A549 (cell line): ENCODE data around the gene OSBPL8.

Experiments used
- EP300 ChIP-seq, 2 experiments: fragments of >200 bp; sonication (Bioruptor Twin); formaldehyde crosslinking; IDR thresholded peaks; 2 replicates in 1 of 2; 3 replicates in 1 of 2; pipeline ENCODE4 v1.6.1; 2016 to 2017
- FOXS1 ChIP-seq: fragments of 250-450 bp; sonication (Bioruptor Pico); IDR thresholded peaks from 2 replicates; pipeline ENCODE4 v1.5.0; 2020; ENCODE audit warnings: mild to moderate bottlenecking, moderate library complexity
- MAX ChIP-seq: IDR thresholded peaks from 2 replicates; pipeline ENCODE4 v1.6.1; 2012
- NPAS2 ChIP-seq: fragments of 250-450 bp; sonication (Bioruptor Pico); IDR thresholded peaks from 2 replicates; pipeline ENCODE4 v1.8.0; 2022; ENCODE audit warnings: mild to moderate bottlenecking, moderate library complexity, borderline replicate concordance
- POLR2A ChIP-seq: IDR thresholded peaks from 2 replicates; pipeline ENCODE4 v1.6.1; 2012; ENCODE audit warnings: mild to moderate bottlenecking, low read length
- POLR2AphosphoS2 ChIP-seq: conservative IDR thresholded peaks from 2 replicates; pipeline ENCODE4 v1.6.1; 2012; ENCODE audit warnings: low read length, improper control_type of control experiment, inconsistent platforms
- RAD21 ChIP-seq, 2 experiments: fragments of >200 bp in 1 of 2; sonication (Bioruptor Twin) in 1 of 2; formaldehyde crosslinking in 1 of 2; IDR thresholded peaks in 1 of 2; conservative IDR thresholded peaks in 1 of 2; 2 replicates in 1 of 2; 3 replicates in 1 of 2; pipeline ENCODE4 v1.6.1; 2012 to 2018; ENCODE audit warnings: inconsistent platforms in 1 of 2
- TP53 ChIP-seq: fragments of 250-450 bp; sonication (Bioruptor Pico); IDR thresholded peaks from 2 replicates; pipeline ENCODE4 v1.5.0; 2021; ENCODE audit warnings: mild to moderate bottlenecking, moderate library complexity
- ZSCAN20 ChIP-seq: fragments of 250-450 bp; sonication (Bioruptor Pico); IDR thresholded peaks from 2 replicates; pipeline ENCODE4 v1.8.0; 2022; ENCODE audit warnings: mild to moderate bottlenecking, moderate library complexity
- TF ChIP-seq, protein P1 (sequence below): fragments of >200 bp; sonication (Bioruptor Twin); formaldehyde crosslinking; IDR thresholded peaks from 3 replicates; pipeline ENCODE4 v1.5.1; 2016
- TF ChIP-seq, protein P2 (sequence below): fragments of 150-350 bp; IDR thresholded peaks from 2 replicates; pipeline ENCODE4 v1.6.1; 2014; ENCODE audit warnings: low read depth, mild to moderate bottlenecking, low read length
- TF ChIP-seq, protein P3 (sequence below): fragments of 200-600 bp; sonication (generic); IDR thresholded peaks from 2 replicates; pipeline ENCODE4 v1.6.1; 2016; ENCODE audit warnings: antibody characterized with exemption, mild to moderate bottlenecking, moderate library complexity

DNA sequence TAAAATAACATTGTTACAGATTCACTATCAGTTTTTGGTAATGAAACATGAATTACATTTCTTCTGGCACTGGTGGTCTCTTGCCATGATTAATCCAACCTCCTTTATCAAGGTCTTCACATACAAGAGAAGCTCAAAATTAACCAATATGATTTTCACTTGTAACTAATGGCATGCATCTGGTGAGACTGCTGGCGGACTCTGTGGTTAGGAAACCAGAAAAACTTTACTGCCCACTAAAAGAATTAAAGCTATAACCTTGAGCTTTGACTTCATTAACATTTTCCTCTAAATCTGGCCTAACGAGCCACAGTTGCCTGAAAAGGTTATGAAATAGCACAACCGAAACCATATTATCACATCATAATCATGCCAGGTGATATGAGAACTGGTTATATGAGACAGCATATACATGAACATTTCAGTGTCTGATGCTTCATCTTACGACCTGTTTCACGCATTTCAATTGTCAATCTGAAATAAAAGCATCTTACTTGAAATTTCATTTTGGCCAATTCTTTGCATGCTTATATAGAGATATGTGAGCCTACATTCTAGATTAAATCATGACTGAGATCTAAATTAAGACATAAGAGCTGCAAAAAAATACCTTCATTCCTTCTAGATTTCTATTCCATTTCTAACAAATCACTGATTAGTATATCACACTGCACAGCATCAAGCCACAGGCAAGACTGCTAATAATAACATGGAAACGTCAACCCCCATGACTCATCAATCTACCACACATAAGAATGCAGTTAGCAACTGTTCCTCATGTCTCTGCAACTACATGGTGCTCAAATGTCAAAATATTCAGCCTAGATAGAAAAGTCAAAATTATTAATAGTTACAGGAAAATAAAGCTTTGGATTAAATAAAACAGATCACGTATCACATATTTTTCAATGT is 89.3 kb downstream of the OSBPL8 start:
- TF ChIP-seq, protein P1, sequence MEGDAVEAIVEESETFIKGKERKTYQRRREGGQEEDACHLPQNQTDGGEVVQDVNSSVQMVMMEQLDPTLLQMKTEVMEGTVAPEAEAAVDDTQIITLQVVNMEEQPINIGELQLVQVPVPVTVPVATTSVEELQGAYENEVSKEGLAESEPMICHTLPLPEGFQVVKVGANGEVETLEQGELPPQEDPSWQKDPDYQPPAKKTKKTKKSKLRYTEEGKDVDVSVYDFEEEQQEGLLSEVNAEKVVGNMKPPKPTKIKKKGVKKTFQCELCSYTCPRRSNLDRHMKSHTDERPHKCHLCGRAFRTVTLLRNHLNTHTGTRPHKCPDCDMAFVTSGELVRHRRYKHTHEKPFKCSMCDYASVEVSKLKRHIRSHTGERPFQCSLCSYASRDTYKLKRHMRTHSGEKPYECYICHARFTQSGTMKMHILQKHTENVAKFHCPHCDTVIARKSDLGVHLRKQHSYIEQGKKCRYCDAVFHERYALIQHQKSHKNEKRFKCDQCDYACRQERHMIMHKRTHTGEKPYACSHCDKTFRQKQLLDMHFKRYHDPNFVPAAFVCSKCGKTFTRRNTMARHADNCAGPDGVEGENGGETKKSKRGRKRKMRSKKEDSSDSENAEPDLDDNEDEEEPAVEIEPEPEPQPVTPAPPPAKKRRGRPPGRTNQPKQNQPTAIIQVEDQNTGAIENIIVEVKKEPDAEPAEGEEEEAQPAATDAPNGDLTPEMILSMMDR, result no peak
- TF ChIP-seq MAX (no peak), EP300 (IDR thresholded peaks at IDR 0.05) (no peak), RAD21 (conservative IDR thresholded peaks at IDR 0.05 in 1 of 2, IDR thresholded peaks at IDR 0.05 in 1 of 2) (no peak), POLR2A (no peak), TP53 (CRISPR knock-in tag) (no peak), FOXS1 (no peak), POLR2AphosphoS2 (no peak), ZSCAN20 (CRISPR knock-in tag) (no peak), NPAS2 (no peak)
- TF ChIP-seq, protein P2, sequence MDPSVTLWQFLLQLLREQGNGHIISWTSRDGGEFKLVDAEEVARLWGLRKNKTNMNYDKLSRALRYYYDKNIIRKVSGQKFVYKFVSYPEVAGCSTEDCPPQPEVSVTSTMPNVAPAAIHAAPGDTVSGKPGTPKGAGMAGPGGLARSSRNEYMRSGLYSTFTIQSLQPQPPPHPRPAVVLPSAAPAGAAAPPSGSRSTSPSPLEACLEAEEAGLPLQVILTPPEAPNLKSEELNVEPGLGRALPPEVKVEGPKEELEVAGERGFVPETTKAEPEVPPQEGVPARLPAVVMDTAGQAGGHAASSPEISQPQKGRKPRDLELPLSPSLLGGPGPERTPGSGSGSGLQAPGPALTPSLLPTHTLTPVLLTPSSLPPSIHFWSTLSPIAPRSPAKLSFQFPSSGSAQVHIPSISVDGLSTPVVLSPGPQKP, result no peak
- TF ChIP-seq, protein P3, sequence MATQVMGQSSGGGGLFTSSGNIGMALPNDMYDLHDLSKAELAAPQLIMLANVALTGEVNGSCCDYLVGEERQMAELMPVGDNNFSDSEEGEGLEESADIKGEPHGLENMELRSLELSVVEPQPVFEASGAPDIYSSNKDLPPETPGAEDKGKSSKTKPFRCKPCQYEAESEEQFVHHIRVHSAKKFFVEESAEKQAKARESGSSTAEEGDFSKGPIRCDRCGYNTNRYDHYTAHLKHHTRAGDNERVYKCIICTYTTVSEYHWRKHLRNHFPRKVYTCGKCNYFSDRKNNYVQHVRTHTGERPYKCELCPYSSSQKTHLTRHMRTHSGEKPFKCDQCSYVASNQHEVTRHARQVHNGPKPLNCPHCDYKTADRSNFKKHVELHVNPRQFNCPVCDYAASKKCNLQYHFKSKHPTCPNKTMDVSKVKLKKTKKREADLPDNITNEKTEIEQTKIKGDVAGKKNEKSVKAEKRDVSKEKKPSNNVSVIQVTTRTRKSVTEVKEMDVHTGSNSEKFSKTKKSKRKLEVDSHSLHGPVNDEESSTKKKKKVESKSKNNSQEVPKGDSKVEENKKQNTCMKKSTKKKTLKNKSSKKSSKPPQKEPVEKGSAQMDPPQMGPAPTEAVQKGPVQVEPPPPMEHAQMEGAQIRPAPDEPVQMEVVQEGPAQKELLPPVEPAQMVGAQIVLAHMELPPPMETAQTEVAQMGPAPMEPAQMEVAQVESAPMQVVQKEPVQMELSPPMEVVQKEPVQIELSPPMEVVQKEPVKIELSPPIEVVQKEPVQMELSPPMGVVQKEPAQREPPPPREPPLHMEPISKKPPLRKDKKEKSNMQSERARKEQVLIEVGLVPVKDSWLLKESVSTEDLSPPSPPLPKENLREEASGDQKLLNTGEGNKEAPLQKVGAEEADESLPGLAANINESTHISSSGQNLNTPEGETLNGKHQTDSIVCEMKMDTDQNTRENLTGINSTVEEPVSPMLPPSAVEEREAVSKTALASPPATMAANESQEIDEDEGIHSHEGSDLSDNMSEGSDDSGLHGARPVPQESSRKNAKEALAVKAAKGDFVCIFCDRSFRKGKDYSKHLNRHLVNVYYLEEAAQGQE, result no peak
